IMR-90 (cell line): ENCODE data around the gene RECK. TPM values are rescaled to one million over a fixed set of nuclear protein-coding genes. Genes with fewer than 3 reads are reported as not detected.

Experiments used
- ATAC-seq: fragments of 200-7000 bp; cut with Tn5 transposase; 2 replicates; pipeline ENCODE4 v1.9.1; 2020; ENCODE audit warnings: low read depth, mild to moderate bottlenecking, moderate library complexity
- BruUV-seq: library from RNA; stranded (reverse); fragments of 400-500 nt; replicated peaks from 2 replicates; lab custom pipeline; 2021; lab: Mats Ljungman, UMichigan
- CTCF ChIA-PET: fragments of 300-600 bp; formaldehyde crosslinking; extraction: SDS; loops from one replicate; lab custom pipeline; 2021; ENCODE audit warnings: antibody characterized with exemption; lab: Yijun Ruan, JAX
- POLR2A ChIA-PET: fragments of 300-600 bp; sonication (Branson Sonifier 250); formaldehyde crosslinking; loops from one replicate; lab custom pipeline; 2022; ENCODE audit warnings: antibody characterized with exemption; ENCODE audit not compliant: unreplicated experiment; lab: Charles Lee
- DNase-seq: peaks from one replicate; pipeline ENCODE4 v3.0.0; 2013
- H2AFZ ChIP-seq: replicated peaks from 2 replicates; pipeline ENCODE3; 2013; ENCODE audit warnings: low read length, mild to moderate bottlenecking; ENCODE audit not compliant: poor library complexity
- H2AK5ac ChIP-seq: 2 replicates; pipeline ENCODE4 v1.6.1; 2013; ENCODE audit warnings: low read depth, low read length, inconsistent platforms
- H2AK9ac ChIP-seq: replicated peaks from 2 replicates; pipeline ENCODE3; 2013; ENCODE audit warnings: mild to moderate bottlenecking, low read depth, low read length, moderate library complexity; ENCODE audit not compliant: poor library complexity
- H2BK120ac ChIP-seq: 2 replicates; pipeline ENCODE4 v1.6.1; 2013; ENCODE audit warnings: low read depth, low read length, inconsistent platforms
- H2BK15ac ChIP-seq: 3 replicates; pipeline ENCODE4 v1.6.1; 2013; ENCODE audit warnings: low read depth, low read length, inconsistent platforms
- H2BK20ac ChIP-seq: 2 replicates; pipeline ENCODE4 v1.6.1; 2013; ENCODE audit warnings: low read depth, mild to moderate bottlenecking, inconsistent platforms, low read length, moderate library complexity
- H2BK5ac ChIP-seq: 2 replicates; pipeline ENCODE4 v1.6.1; 2013; ENCODE audit warnings: mild to moderate bottlenecking, low read depth, low read length, inconsistent platforms; ENCODE audit not compliant: poor library complexity, severe bottlenecking
- H3K14ac ChIP-seq: replicated peaks from 2 replicates; pipeline ENCODE4 v1.6.1; 2013; ENCODE audit warnings: low read depth, low read length, inconsistent platforms
- H3K18ac ChIP-seq: 2 replicates; pipeline ENCODE4 v1.6.1; 2013; ENCODE audit warnings: low read depth, low read length, control low read depth
- H3K23ac ChIP-seq: 2 replicates; pipeline ENCODE4 v1.6.1; 2013; ENCODE audit warnings: low read depth, low read length, inconsistent platforms
- H3K27ac ChIP-seq: 2 replicates; pipeline ENCODE4 v1.5.1; 2013; ENCODE audit warnings: mild to moderate bottlenecking, control low read depth, low read length; ENCODE audit not compliant: insufficient read depth
- H3K27me3 ChIP-seq: 2 replicates; pipeline ENCODE4 v1.6.1; 2013; ENCODE audit warnings: low read length; ENCODE audit not compliant: control insufficient read depth, insufficient read depth
- H3K36me3 ChIP-seq: 2 replicates; pipeline ENCODE4 v1.6.1; 2013; ENCODE audit warnings: low read length, mixed read lengths; ENCODE audit not compliant: control insufficient read depth, insufficient read depth
- H3K4ac ChIP-seq: 2 replicates; pipeline ENCODE4 v1.6.1; 2013; ENCODE audit warnings: low read depth, low read length, inconsistent platforms
- H3K4me1 ChIP-seq: 2 replicates; pipeline ENCODE4 v1.6.1; 2013; ENCODE audit warnings: low read length, mixed read lengths; ENCODE audit not compliant: control insufficient read depth, insufficient read depth
- H3K4me2 ChIP-seq: 2 replicates; pipeline ENCODE4 v1.6.1; 2013; ENCODE audit warnings: low read depth, mild to moderate bottlenecking, control low read depth, low read length, moderate library complexity
- H3K4me3 ChIP-seq: 2 replicates; pipeline ENCODE4 v1.5.1; 2013; ENCODE audit warnings: low read depth, mild to moderate bottlenecking, control low read depth, low read length, moderate library complexity; ENCODE audit not compliant: insufficient read depth
- H3K56ac ChIP-seq: 2 replicates; pipeline ENCODE4 v1.6.1; 2013; ENCODE audit warnings: low read length, inconsistent platforms; ENCODE audit not compliant: insufficient read depth; ENCODE audit errors: extremely low read depth
- H3K79me1 ChIP-seq, 2 experiments: 2 replicates each; pipeline ENCODE4 v1.6.1; 2013; ENCODE audit warnings: low read length in 2 of 2, inconsistent platforms in 1 of 2, low read depth in 1 of 2
- H3K9ac ChIP-seq: 2 replicates; pipeline ENCODE4 v1.6.1; 2013; ENCODE audit warnings: low read depth, low read length, control low read depth
- H3K9me1 ChIP-seq: 2 replicates; pipeline ENCODE4 v1.6.1; 2013; ENCODE audit warnings: low read length, inconsistent platforms; ENCODE audit not compliant: insufficient read depth
- H3K9me3 ChIP-seq: 2 replicates; pipeline ENCODE4 v1.6.1; 2013; ENCODE audit warnings: low read length; ENCODE audit not compliant: control insufficient read depth, insufficient read depth
- H4K20me1 ChIP-seq: 2 replicates; pipeline ENCODE4 v1.6.1; 2013; ENCODE audit warnings: low read length, inconsistent platforms; ENCODE audit not compliant: insufficient read depth
- H4K5ac ChIP-seq: 2 replicates; pipeline ENCODE4 v1.6.1; 2013; ENCODE audit warnings: mild to moderate bottlenecking, low read depth, low read length, control low read depth
- H4K8ac ChIP-seq, 2 experiments: 2 replicates each; pipeline ENCODE4 v1.6.1; 2013; ENCODE audit warnings: low read depth in 2 of 2, low read length in 2 of 2, control low read depth in 1 of 2, inconsistent platforms in 1 of 2
- H4K91ac ChIP-seq: 2 replicates; pipeline ENCODE4 v1.6.1; 2013; ENCODE audit warnings: low read depth, low read length, inconsistent platforms; ENCODE audit not compliant: insufficient read depth
- CEBPB ChIP-seq: IDR thresholded peaks from 2 replicates; pipeline ENCODE4 v1.6.1; 2012; ENCODE audit warnings: low read depth, low read length, improper control_type of control experiment
- NFE2L2 ChIP-seq: fragments of 150-350 bp; IDR thresholded peaks from 2 replicates; pipeline ENCODE4 v1.6.1; 2016; ENCODE audit warnings: low read depth, mild to moderate bottlenecking, low read length
- WGBS, 2 experiments: methylation state at CpG; one replicate each; pipeline versions ENCODE4 v1.1.5 to v1.1.7; 2013; ENCODE audit warnings: missing lambda C conversion rate in 2 of 2; ENCODE audit not compliant: insufficient read length in 1 of 2; ENCODE audit errors: extremely low coverage in 2 of 2; 5-methylcytosine and 5-hydroxymethylcytosine counted together
- dilution Hi-C: fragments of 300-500 bp; cut with HindIII; formaldehyde crosslinking; loops from one replicate; pipeline ENCODE4 v1.14.3; 2018; ENCODE audit warnings: low sequenced_read_pairs; ENCODE audit not compliant: unreplicated experiment
- in situ Hi-C: fragments of 300-500 bp; cut with MboI; formaldehyde crosslinking; loops from 3 replicates; pipeline ENCODE4 v1.14.3; 2019; ENCODE audit warnings: low sequenced_read_pairs, inconsistent platforms, mixed read lengths
- intact Hi-C: fragments of 100-400 bp; cut with micrococcal nuclease; formaldehyde crosslinking; loops from 2 replicates; pipeline ENCODE4 v1.10.0; 2022
- polyA plus RNA-seq, 3 experiments: library from polyadenylated mRNA; depleted of rRNA; stranded (reverse); fragments of >200 nt; gene quantifications; 2 replicates each; pipeline ENCODE4 v1.2.3, GENCODE V29; 2012; ENCODE audit warnings: low replicate concordance in 1 of 3
- total RNA-seq: library from RNA; depleted of rRNA; stranded (reverse); fragments of >200 nt; gene quantifications from 2 replicates; pipeline ENCODE4 v1.2.3, GENCODE V29; 2012

The RECK gene
- total and polyA plus RNA-seq, 2 of the 4 experiments (the other 2 are of a cell fraction), result 23.5 to 44.0 TPM

GRCh38 chr9:36164372-36164771 is 127.7 kb downstream of the RECK start:
- Histone ChIP-seq H3K79me1 (peaks cover 0 to 15% of the 10 kb centered on the region in 2 experiments; a peak in 2 of 4 replicates), H3K56ac (no peak overlapping the region), H2BK20ac (peak overlapping the region; percentile 7; the same call in 1 of the 2 replicates), H3K18ac (0 out of 2 replicates have a peak overlapping the region, but pooled peaks have one; percentile 1), H3K4ac (0 out of 2 replicates have a peak overlapping the region, but pooled peaks have one; percentile 79), H3K9me3 (no peaks in the 10 kb centered on the region), H3K4me3 (no peak overlapping the region), H4K5ac (no peak overlapping the region), H2BK120ac (peak overlapping the region; percentile 89; the same call in 1 of the 2 replicates), H3K4me1 (peaks cover 31% of the 10 kb centered on the region), H2AFZ (no peak overlapping the region), H2BK5ac (peak overlapping the region; percentile 78), H4K91ac (peak overlapping the region; percentile 58), H3K23ac (no peak overlapping the region), H3K14ac (no peak overlapping the region; the same call in 1 of the 2 replicates), H3K9ac (no peak overlapping the region), H2AK5ac (peak overlapping the region; percentile 18), H3K27me3 (no peaks in the 10 kb centered on the region), H3K4me2 (no peak overlapping the region), H4K20me1 (no peaks in the 10 kb centered on the region), H3K36me3 (peaks cover 5% of the 10 kb centered on the region), H4K8ac (peak overlapping the region in 1 of 2 experiments; percentile 1; a peak in 2 of 4 replicates), H2BK15ac (peak overlapping the region; percentile 95; the same call in 1 of the 3 replicates), H3K27ac (0 out of 2 replicates have a peak overlapping the region, but pooled peaks have one; percentile 3), H2AK9ac (peak overlapping the region; percentile 12), H3K9me1 (peaks cover 32% of the 10 kb centered on the region)
- no TSS peak for BruUV-seq
- no peak for ATAC-seq
- no peak for DNase-seq
- POLR2A ChIA-PET, result interaction anchor here (1.0 kb wide), 1 partner anchor 16 kb away, joined by 3 read pairs; no protein-coding TSS in a partner anchor
- dilution Hi-C loops, result no loop called here
- CTCF ChIA-PET, result interaction anchor here (1.1 kb wide), 1 partner anchor 155 kb away, joined by 3 read pairs; no protein-coding TSS in a partner anchor
- TF ChIP-seq NFE2L2 (no peak), CEBPB (no peak)
- intact Hi-C loops, result no loop called here
- 100% methylated on average over 1 of the region's 6 CpGs; no CpG with 5 or more reads in 1 of the 2 experiments for WGBS, 2 experiments
- in situ Hi-C loops, result no loop called here
